WTC11 (cell line): Measurements from ENCODE around the gene SYT7. TPM values are rescaled to one million over a fixed set of nuclear protein-coding genes. Genes with fewer than 3 reads are reported as not detected.

Experiments used
- ATAC-seq: fragments of 200-7000 bp; cut with Tn5 transposase; 2 replicates; pipeline ENCODE4 v1.10.0; 2021; ENCODE audit warnings: mild to moderate bottlenecking, moderate library complexity
- CTCF ChIA-PET: fragments of 300-600 bp; sonication (Branson Sonifier 250); formaldehyde crosslinking; loops from one replicate; lab custom pipeline; 2021; ENCODE audit warnings: antibody characterized with exemption; lab: Charles Lee
- POLR2A ChIA-PET: fragments of 350-600 bp; sonication (Branson Sonifier 250); formaldehyde crosslinking; loops from one replicate; lab custom pipeline; 2021; ENCODE audit warnings: antibody characterized with exemption; lab: Charles Lee
- DNase-seq: peaks from one replicate; pipeline ENCODE4 v3.0.0; 2021; ENCODE audit warnings: low spot score
- H3K27ac Mint-ChIP-seq: 2 replicates; pipeline ENCODE4 v1.8.0; 2021; ENCODE audit warnings: mixed read lengths
- H3K27me3 Mint-ChIP-seq: 2 replicates; pipeline ENCODE4 v1.8.0; 2021; ENCODE audit warnings: low read depth, mild to moderate bottlenecking, moderate library complexity, mixed read lengths
- H3K36me3 Mint-ChIP-seq: 2 replicates; pipeline ENCODE4 v1.8.0; 2021; ENCODE audit warnings: mixed read lengths
- H3K4me1 Mint-ChIP-seq: 2 replicates; pipeline ENCODE4 v1.8.0; 2022; ENCODE audit warnings: mixed read lengths
- H3K4me3 Mint-ChIP-seq: 2 replicates; pipeline ENCODE4 v1.8.0; 2021; ENCODE audit warnings: mild to moderate bottlenecking, moderate library complexity, mixed read lengths
- H3K9me3 Mint-ChIP-seq: 2 replicates; pipeline ENCODE4 v1.8.0; 2021; ENCODE audit warnings: mixed read lengths
- CREM ChIP-seq: sonication (generic); formaldehyde crosslinking; IDR thresholded peaks from 2 replicates; pipeline ENCODE4 v1.8.1; 2022; ENCODE audit warnings: mild to moderate bottlenecking, missing genetic modification reagents, moderate library complexity
- ELF4 ChIP-seq: sonication (generic); formaldehyde crosslinking; IDR thresholded peaks from 2 replicates; pipeline ENCODE4 v1.8.1; 2022; ENCODE audit warnings: low read depth, mild to moderate bottlenecking, moderate library complexity, missing genetic modification reagents
- ESRRA ChIP-seq: sonication (generic); formaldehyde crosslinking; IDR thresholded peaks from 2 replicates; pipeline ENCODE4 v1.8.1; 2022; ENCODE audit warnings: mild to moderate bottlenecking, missing genetic modification reagents, borderline replicate concordance
- GABPB1 ChIP-seq: sonication (generic); formaldehyde crosslinking; IDR thresholded peaks from 2 replicates; pipeline ENCODE4 v1.8.1; 2023; ENCODE audit warnings: mild to moderate bottlenecking, missing genetic modification reagents
- IRF2 ChIP-seq: sonication (generic); formaldehyde crosslinking; IDR thresholded peaks from 2 replicates; pipeline ENCODE4 v1.8.0; 2022; ENCODE audit warnings: low read depth, missing genetic modification reagents, borderline replicate concordance
- NFYB ChIP-seq: sonication (generic); formaldehyde crosslinking; conservative IDR thresholded peaks from 2 replicates; pipeline ENCODE4 v1.8.0; 2022; ENCODE audit warnings: low read depth, missing genetic modification reagents
- RELA ChIP-seq: sonication (generic); formaldehyde crosslinking; IDR thresholded peaks from 2 replicates; pipeline ENCODE4 v1.8.1; 2022; ENCODE audit warnings: missing genetic modification reagents, mild to moderate bottlenecking, borderline replicate concordance
- RORB ChIP-seq: fragments of 250-450 bp; sonication (Bioruptor Pico); IDR thresholded peaks from 2 replicates; pipeline ENCODE4 v1.9.0; 2021; ENCODE audit warnings: mild to moderate bottlenecking
- TEAD1 ChIP-seq: sonication (generic); formaldehyde crosslinking; IDR thresholded peaks from 2 replicates; pipeline ENCODE4 v1.8.0; 2022; ENCODE audit warnings: mild to moderate bottlenecking, missing genetic modification reagents
- ZNF423 ChIP-seq: fragments of 250-450 bp; sonication (Bioruptor Pico); IDR thresholded peaks from 2 replicates; pipeline ENCODE4 v2.1.2; 2022; ENCODE audit warnings: mild to moderate bottlenecking, moderate library complexity
- ZNF671 ChIP-seq: fragments of 250-450 bp; sonication (Bioruptor Pico); IDR thresholded peaks from 2 replicates; pipeline ENCODE4 v1.8.0; 2021; ENCODE audit warnings: mild to moderate bottlenecking
- total RNA-seq: library from RNA; stranded (reverse); gene quantifications from 3 replicates; pipeline ENCODE4 v1.2.3, GENCODE V29; 2021
- TF ChIP-seq, protein P1 (sequence below): sonication (generic); formaldehyde crosslinking; IDR thresholded peaks from 2 replicates; pipeline ENCODE4 v1.8.0; 2022; ENCODE audit warnings: mild to moderate bottlenecking, missing genetic modification reagents
- TF ChIP-seq, protein P2 (sequence below): sonication (generic); formaldehyde crosslinking; IDR thresholded peaks from 2 replicates; pipeline ENCODE4 v1.8.0; 2022; ENCODE audit warnings: mild to moderate bottlenecking, missing genetic modification reagents
- TF ChIP-seq, protein P3 (sequence below): fragments of 250-450 bp; sonication (Bioruptor Pico); IDR thresholded peaks from 2 replicates; pipeline ENCODE4 v1.9.0; 2021; ENCODE audit warnings: mild to moderate bottlenecking, borderline replicate concordance
- TF ChIP-seq, protein P4 (sequence below): fragments of 250-450 bp; sonication (Bioruptor Pico); conservative IDR thresholded peaks from 2 replicates; pipeline ENCODE4 v1.9.0; 2021; ENCODE audit warnings: mild to moderate bottlenecking

SYT7 gene
- total RNA-seq, 1 experiment from 2014 or later: 12.5 TPM

DNA sequence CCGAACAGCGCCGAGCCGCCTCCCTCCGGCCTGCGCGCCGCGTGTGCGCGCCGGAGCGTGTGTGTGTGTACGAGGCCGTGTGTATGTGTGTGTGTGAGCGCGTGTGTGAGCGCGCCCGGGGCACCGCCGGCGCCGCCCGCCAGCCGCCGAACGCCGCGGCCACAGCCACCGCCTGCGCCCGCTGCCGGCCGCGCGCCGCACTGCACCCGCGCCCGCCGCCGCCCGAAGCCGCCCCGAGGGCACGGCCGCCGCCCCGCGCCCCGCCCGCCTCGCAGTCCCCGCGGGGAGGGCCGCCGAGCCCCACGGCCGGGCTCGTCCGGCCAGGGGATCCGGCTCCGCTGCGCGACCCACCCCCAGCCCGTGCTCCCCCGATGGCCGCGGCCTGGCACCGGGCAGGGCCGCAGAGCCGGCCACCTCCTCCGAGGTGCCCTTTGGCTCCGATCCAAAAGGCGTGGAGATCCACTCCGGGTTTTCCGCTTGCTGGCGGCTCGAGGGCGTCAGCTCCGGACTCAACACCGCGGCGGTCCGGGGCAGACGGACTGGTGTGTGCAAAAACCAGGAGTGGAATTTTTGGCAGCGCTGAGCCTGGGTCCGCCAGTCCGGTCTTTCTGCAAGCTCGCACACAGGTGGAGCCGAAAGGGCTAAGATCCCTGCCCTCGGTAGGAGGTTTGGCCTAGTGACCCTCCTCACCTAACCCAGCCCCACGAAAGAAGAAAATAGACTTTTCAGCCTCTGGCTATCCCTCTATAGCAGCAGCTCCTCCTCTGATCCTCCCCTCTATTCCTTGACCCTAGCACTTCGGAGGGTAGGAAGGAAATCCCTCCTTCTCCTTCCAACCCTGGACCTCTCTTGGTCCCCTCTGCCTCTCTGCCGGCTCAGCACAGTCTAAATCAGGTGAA, at the start of gene SYT7 (continued):
- TF ChIP-seq, protein P1, sequence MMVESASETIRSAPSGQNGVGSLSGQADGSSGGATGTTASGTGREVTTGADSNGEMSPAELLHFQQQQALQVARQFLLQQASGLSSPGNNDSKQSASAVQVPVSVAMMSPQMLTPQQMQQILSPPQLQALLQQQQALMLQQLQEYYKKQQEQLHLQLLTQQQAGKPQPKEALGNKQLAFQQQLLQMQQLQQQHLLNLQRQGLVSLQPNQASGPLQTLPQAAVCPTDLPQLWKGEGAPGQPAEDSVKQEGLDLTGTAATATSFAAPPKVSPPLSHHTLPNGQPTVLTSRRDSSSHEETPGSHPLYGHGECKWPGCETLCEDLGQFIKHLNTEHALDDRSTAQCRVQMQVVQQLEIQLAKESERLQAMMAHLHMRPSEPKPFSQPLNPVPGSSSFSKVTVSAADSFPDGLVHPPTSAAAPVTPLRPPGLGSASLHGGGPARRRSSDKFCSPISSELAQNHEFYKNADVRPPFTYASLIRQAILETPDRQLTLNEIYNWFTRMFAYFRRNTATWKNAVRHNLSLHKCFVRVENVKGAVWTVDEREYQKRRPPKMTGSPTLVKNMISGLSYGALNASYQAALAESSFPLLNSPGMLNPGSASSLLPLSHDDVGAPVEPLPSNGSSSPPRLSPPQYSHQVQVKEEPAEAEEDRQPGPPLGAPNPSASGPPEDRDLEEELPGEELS (CRISPR knock-in tag): peak; percentile 43; the same call in 1 of the 2 replicates
- peak; percentile 30; the same call in 1 of the 2 replicates for TF ChIP-seq RELA (CRISPR knock-in tag)
- no peak for TF ChIP-seq RORB (CRISPR knock-in tag)
- TF ChIP-seq, protein P2, sequence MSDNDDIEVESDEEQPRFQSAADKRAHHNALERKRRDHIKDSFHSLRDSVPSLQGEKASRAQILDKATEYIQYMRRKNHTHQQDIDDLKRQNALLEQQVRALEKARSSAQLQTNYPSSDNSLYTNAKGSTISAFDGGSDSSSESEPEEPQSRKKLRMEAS: peak; percentile 55; the same call in 1 of the 2 replicates
- TF ChIP-seq TEAD1 (CRISPR knock-in tag): peak; percentile 48
- TF ChIP-seq, protein P3, sequence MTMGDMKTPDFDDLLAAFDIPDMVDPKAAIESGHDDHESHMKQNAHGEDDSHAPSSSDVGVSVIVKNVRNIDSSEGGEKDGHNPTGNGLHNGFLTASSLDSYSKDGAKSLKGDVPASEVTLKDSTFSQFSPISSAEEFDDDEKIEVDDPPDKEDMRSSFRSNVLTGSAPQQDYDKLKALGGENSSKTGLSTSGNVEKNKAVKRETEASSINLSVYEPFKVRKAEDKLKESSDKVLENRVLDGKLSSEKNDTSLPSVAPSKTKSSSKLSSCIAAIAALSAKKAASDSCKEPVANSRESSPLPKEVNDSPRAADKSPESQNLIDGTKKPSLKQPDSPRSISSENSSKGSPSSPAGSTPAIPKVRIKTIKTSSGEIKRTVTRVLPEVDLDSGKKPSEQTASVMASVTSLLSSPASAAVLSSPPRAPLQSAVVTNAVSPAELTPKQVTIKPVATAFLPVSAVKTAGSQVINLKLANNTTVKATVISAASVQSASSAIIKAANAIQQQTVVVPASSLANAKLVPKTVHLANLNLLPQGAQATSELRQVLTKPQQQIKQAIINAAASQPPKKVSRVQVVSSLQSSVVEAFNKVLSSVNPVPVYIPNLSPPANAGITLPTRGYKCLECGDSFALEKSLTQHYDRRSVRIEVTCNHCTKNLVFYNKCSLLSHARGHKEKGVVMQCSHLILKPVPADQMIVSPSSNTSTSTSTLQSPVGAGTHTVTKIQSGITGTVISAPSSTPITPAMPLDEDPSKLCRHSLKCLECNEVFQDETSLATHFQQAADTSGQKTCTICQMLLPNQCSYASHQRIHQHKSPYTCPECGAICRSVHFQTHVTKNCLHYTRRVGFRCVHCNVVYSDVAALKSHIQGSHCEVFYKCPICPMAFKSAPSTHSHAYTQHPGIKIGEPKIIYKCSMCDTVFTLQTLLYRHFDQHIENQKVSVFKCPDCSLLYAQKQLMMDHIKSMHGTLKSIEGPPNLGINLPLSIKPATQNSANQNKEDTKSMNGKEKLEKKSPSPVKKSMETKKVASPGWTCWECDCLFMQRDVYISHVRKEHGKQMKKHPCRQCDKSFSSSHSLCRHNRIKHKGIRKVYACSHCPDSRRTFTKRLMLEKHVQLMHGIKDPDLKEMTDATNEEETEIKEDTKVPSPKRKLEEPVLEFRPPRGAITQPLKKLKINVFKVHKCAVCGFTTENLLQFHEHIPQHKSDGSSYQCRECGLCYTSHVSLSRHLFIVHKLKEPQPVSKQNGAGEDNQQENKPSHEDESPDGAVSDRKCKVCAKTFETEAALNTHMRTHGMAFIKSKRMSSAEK (CRISPR knock-in tag): no peak
- 0 out of 2 replicates have a peak, but pooled peaks have one; percentile 23 for TF ChIP-seq CREM
- TF ChIP-seq ZNF423 (CRISPR knock-in tag): no peak
- TF ChIP-seq, protein P4, sequence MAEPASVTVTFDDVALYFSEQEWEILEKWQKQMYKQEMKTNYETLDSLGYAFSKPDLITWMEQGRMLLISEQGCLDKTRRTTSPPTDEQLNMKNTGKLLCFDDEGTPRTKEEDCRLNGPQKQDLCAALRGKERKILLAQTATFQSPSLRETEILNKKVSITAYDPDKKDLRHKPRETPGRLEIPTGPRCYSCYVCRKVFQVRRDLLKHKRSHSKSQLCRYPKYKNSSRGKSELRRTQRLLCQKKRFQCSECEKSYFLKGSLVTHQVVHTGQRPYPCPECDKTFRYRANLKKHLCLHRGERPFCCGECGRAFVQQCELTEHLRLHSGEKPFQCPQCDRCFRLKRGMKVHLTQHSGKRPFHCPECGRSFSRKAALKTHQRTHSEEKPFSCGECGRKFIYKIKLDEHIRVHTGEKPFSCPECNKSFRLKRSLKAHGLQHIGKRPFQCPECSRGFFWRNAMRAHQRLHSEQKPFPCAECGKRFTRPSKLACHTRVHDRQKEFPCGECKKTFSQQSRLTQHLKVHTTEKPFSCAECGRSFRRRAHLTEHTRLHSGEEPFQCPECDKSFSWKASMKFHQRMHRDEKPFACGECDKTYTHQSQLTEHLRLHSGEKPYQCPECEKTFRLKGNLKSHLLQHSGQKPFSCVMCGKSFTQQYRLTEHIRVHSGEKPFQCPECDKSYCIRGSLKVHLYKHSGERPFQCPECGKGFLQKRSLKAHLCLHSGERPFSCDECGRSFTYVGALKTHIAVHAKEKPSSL (CRISPR knock-in tag): no peak
- TF ChIP-seq, all 79 proteins: peak for 11

DNA sequence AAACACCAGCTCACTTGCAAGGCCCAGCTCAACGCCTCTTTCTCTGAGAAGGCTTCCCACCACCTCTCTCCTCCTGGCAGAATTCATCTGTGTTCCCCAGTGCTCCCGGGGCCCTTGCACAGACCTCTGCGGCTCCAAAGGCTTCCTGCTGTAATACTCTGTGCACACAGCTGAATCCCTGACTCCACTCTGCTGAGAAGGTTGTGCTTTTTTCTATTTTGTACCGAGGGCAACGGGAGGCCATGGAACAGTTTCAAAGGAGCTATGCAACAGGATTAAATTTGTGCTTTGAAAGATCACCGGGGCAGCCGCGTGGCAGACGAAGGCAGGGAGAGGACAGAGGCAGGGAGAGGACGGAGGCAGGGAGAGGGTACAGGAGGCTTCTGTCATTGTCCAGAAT, 49.2 kb upstream of the SYT7 start:
- Mint-ChIP-seq H3K4me3 (no peak overlapping the region), H3K4me1 (peaks cover 43% of the 10 kb centered on the region), H3K27me3 (no peaks in the 10 kb centered on the region), H3K27ac (peak overlapping the region; percentile 19; the same call in 1 of the 2 replicates), H3K9me3 (no peaks in the 10 kb centered on the region), H3K36me3 (no peaks in the 10 kb centered on the region)
- ChIA-PET POLR2A (no interaction called here), CTCF (interaction anchor here (0.7 to 5.3 kb wide), 18 partner anchors 8 to 201 kb away, joined by 3 to 86 read pairs (median 6); partner anchors contain the start of genes CPSF7, SDHAF2 and SYT7)
- no peak for ATAC-seq
- TF ChIP-seq, protein P3 (CRISPR knock-in tag): no peak
- no peak for TF ChIP-seq GABPB1 (CRISPR knock-in tag)
- TF ChIP-seq ZNF671 (CRISPR knock-in tag): no peak
- no peak for TF ChIP-seq ESRRA (CRISPR knock-in tag)
- no peak for TF ChIP-seq NFYB (CRISPR knock-in tag)
- no peak for TF ChIP-seq IRF2 (CRISPR knock-in tag)
- TF ChIP-seq RELA (CRISPR knock-in tag): no peak
- TF ChIP-seq ELF4 (CRISPR knock-in tag): no peak
- DNase-seq: no peak
